ENCODE data around the gene GPC2. TPM values are rescaled to one million over a fixed set of nuclear protein-coding genes. Genes with fewer than 3 reads are reported as not detected.

GPC2 gene
- total and polyA plus RNA-seq, 2 donors (not counting 3 experiments of a cell fraction or from before 2014, with no cell fraction given) = 9.2 to 17.5 TPM

- H3K9ac ChIP-seq (replicated peaks; ENCODE audit: extremely low read depth, insufficient read depth, low read length) = peak overlapping the region; percentile 17
- intact Hi-C loops (cut with micrococcal nuclease) = loop anchor here (1.0 to 10.0 kb wide), 4 partner anchors 10 to 907 kb away; partner anchors contain the start of genes AP4M1, CNPY4, MCM7 and TAF6
- CTCF ChIA-PET = interaction anchor here (0.8 to 2.2 kb wide), 8 partner anchors 10 to 69 kb away, joined by 3 to 8 read pairs (median 3); partner anchors contain the start of genes GAL3ST4 and TRAPPC14
- no peaks in the 10 kb centered on the region for H3K27me3 ChIP-seq (ENCODE audit: control insufficient read depth in 2 of 2, insufficient read depth in 2 of 2, low read length in 2 of 2)
- peaks cover 13% of the 10 kb centered on the region for H3K79me2 ChIP-seq (ENCODE audit: control insufficient read depth, insufficient read depth, low read length)
- H3K4me1 ChIP-seq (ENCODE audit: control insufficient read depth, extremely low read depth, insufficient read depth, low read length) = peaks cover 6% of the 10 kb centered on the region
- H4K20me1 ChIP-seq (replicated peaks; ENCODE audit: control insufficient read depth, extremely low read depth, insufficient read depth, low read length) = no peaks in the 10 kb centered on the region
- H2AFZ ChIP-seq (ENCODE audit: low read depth, low read length) = peak overlapping the region; percentile 82
- no peaks in the 10 kb centered on the region for H3K36me3 ChIP-seq (ENCODE audit: control insufficient read depth in 2 of 2, extremely low read depth in 1 of 2, insufficient read depth in 2 of 2, low read length in 2 of 2)
- peak overlapping the region; percentile 22 for H3K27ac ChIP-seq (ENCODE audit: insufficient read depth, low read depth, low read length)
- no TSS peak for BruUV-seq (replicated peaks)
- no peaks in the 10 kb centered on the region for H3K9me1 ChIP-seq (replicated peaks; ENCODE audit: control insufficient read depth, extremely low read depth, insufficient read depth, low read length)
- DNase-seq (ENCODE audit: low read depth, low spot score) (no peak), FAIRE-seq (no peak)
- peak overlapping the region; percentile 70 for H3K4me2 ChIP-seq (ENCODE audit: insufficient read depth, low read length)
- H3K4me3 ChIP-seq (replicated peaks in 1 of 3; ENCODE audit: insufficient read depth in 1 of 3, low read depth in 1 of 3, low read length in 3 of 3) = peak overlapping the region; percentile 10 to 80 (median 17)
- TF ChIP-seq MYC (IDR thresholded peaks at IDR 0.05; ENCODE audit: low read depth, low read length) (no peak), GATA2 (IDR thresholded peaks at IDR 0.05; ENCODE audit: insufficient read depth, insufficient read length, low read depth, low read length) (no peak), EZH2 (IDR thresholded peaks at IDR 0.05; ENCODE audit: borderline replicate concordance, low read depth, low read length, severe bottlenecking) (no peak), POLR2AphosphoS5 (IDR thresholded peaks at IDR 0.05; ENCODE audit: insufficient read depth, low read depth, low read length) (no peak), MAX (IDR thresholded peaks at IDR 0.05; ENCODE audit: insufficient read depth, insufficient read length) (no peak), POLR2A (IDR thresholded peaks at IDR 0.05; ENCODE audit: low read depth, low read length) (no peak), JUN (IDR thresholded peaks at IDR 0.05; ENCODE audit: borderline replicate concordance, insufficient read depth, insufficient read length, low read depth) (no peak), FOS (IDR thresholded peaks at IDR 0.05; ENCODE audit: borderline replicate concordance, insufficient read depth, low read length) (no peak), CTCF (IDR thresholded peaks at IDR 0.05; ENCODE audit: extremely low read depth in 1 of 2, insufficient read depth in 1 of 2, low read depth in 1 of 2, low read length in 2 of 2) (no peak)
- no peaks in the 10 kb centered on the region for H3K9me3 ChIP-seq (replicated peaks; ENCODE audit: control insufficient read depth, insufficient read depth, low read length)
- dilution Hi-C loops (cut with MboI; ENCODE audit: extremely low pct_ligation_motif_present, low sequenced_read_pairs) = no loop called here
- POLR2A ChIA-PET = no interaction called here
Measured at GRCh38 chr7:100148225-100148558, 29.0 kb downstream of the GPC2 start.
